ENCODE results near the gene TNFRSF13B.
"Not testable (repeated sequence)": the region's sequence is repeated elsewhere in the genome, so short reads cannot be mapped to it uniquely, and the experiment has no call there.

Gene TNFRSF13B

GRCh38 chr17:16972346-16972745 lies 428 bp upstream of the TNFRSF13B start:
- no peak for TF ChIP-seq CTCF (IDR thresholded peaks at IDR 0.05; ENCODE audit: extremely low read depth, missing control alignments)
- DNase-seq (ENCODE audit: low spot score) = no peak

GRCh38 chr17:16969931-16970906 lies 1.7 kb downstream of the TNFRSF13B start:
- TF ChIP-seq CTCF (IDR thresholded peaks at IDR 0.05; ENCODE audit: extremely low read depth, missing control alignments) = no peak
- no peak for DNase-seq (ENCODE audit: low spot score)

GRCh38 chr17:16968786-16969185 lies 3.1 kb downstream of the TNFRSF13B start:
- no peak for TF ChIP-seq CTCF (IDR thresholded peaks at IDR 0.05; ENCODE audit: extremely low read depth, missing control alignments)
- no peak for DNase-seq (ENCODE audit: low spot score)

- no peak for TF ChIP-seq CTCF (IDR thresholded peaks at IDR 0.05; ENCODE audit: extremely low read depth, missing control alignments)
- no peak for DNase-seq (ENCODE audit: low spot score)
These were observed 9.1 kb downstream of the TNFRSF13B start for GRCh38 chr17:16962804-16963203.

GRCh38 chr17:16961792-16962191 lies 10.1 kb downstream of the TNFRSF13B start:
- TF ChIP-seq CTCF (IDR thresholded peaks at IDR 0.05; ENCODE audit: extremely low read depth, missing control alignments) = no peak
- no peak for DNase-seq (ENCODE audit: low spot score)

GRCh38 chr17:16961022-16961421 lies 10.9 kb downstream of the TNFRSF13B start:
- not testable (repeated sequence) for DNase-seq (ENCODE audit: low spot score)

GRCh38 chr17:16955011-16955410 lies 16.9 kb downstream of the TNFRSF13B start:
- not testable (repeated sequence) for DNase-seq (ENCODE audit: low spot score)

- TF ChIP-seq CTCF (IDR thresholded peaks at IDR 0.05; ENCODE audit: extremely low read depth, missing control alignments) = no peak
- DNase-seq (ENCODE audit: low spot score) = no peak
These were observed 17.4 kb downstream of the TNFRSF13B start for GRCh38 chr17:16954521-16954920.
